K562 (cell line): ENCODE results near the gene PLEKHM3. TPM values are rescaled to one million over a fixed set of nuclear protein-coding genes. Genes with fewer than 3 reads are reported as not detected.

ENCODE experiments used
- BRD4 ChIP-seq: fragments of 200-600 bp; sonication (generic); IDR thresholded peaks from 2 replicates; pipeline ENCODE4 v1.6.1; 2017; ENCODE audit warnings: inconsistent platforms
- HNRNPLL ChIP-seq: fragments of 200-400 bp; formaldehyde crosslinking; IDR thresholded peaks from 2 replicates; pipeline ENCODE4 v1.6.1; 2017; ENCODE audit warnings: low read length, low read depth, mild to moderate bottlenecking; ENCODE audit not compliant: poor library complexity, severe bottlenecking
- KAT7 ChIP-seq: sonication (generic); formaldehyde crosslinking; IDR thresholded peaks from 2 replicates; pipeline ENCODE4 v1.8.0; 2022; ENCODE audit warnings: missing genetic modification reagents, mild to moderate bottlenecking, borderline replicate concordance
- NELFE ChIP-seq: IDR thresholded peaks from 2 replicates; pipeline ENCODE4 v1.6.1; 2011; ENCODE audit warnings: mild to moderate bottlenecking; ENCODE audit not compliant: insufficient read depth, insufficient read length
- NR1H2 ChIP-seq: sonication (generic); formaldehyde crosslinking; IDR thresholded peaks from 2 replicates; pipeline ENCODE4 v1.4.0; 2020; ENCODE audit warnings: mild to moderate bottlenecking, missing genetic modification reagents
- NR2C2 ChIP-seq, 2 experiments: fragments of 200-800 bp in 1 of 2; sonication (Bioruptor generic) in 1 of 2; sonication (generic) in 1 of 2; formaldehyde crosslinking in 1 of 2; IDR thresholded peaks; 2 replicates each; pipeline versions ENCODE4 v1.6.1 to v1.8.0; 2016 to 2022; ENCODE audit warnings: mild to moderate bottlenecking in 1 of 2, missing compliant biosample characterization in 1 of 2, missing genetic modification characterization in 1 of 2, missing genetic modification reagents in 1 of 2
- OTX1 ChIP-seq: fragments of 450-650 bp; formaldehyde crosslinking; IDR thresholded peaks from 2 replicates; pipeline ENCODE4 v1.4.0; 2022; ENCODE audit warnings: mild to moderate bottlenecking
- RAD51 ChIP-seq: fragments of 450-650 bp; IDR thresholded peaks from 2 replicates; pipeline ENCODE4 v1.7.1; 2016; ENCODE audit warnings: low read depth, mild to moderate bottlenecking, borderline replicate concordance
- RBBP5 ChIP-seq: fragments of 200-600 bp; sonication (generic); IDR thresholded peaks from 2 replicates; pipeline ENCODE4 v1.6.1; 2012; ENCODE audit warnings: borderline replicate concordance, mild to moderate bottlenecking, low read length, control low read depth, inconsistent platforms; ENCODE audit not compliant: insufficient read depth, poor library complexity, severe bottlenecking
- RBM15 ChIP-seq: fragments of 200-400 bp; formaldehyde crosslinking; IDR thresholded peaks from 2 replicates; pipeline ENCODE4 v1.6.1; 2018; ENCODE audit warnings: mild to moderate bottlenecking, low read length, moderate library complexity; ENCODE audit not compliant: insufficient read depth
- RBM25 ChIP-seq: fragments of 200-400 bp; formaldehyde crosslinking; IDR thresholded peaks from 2 replicates; pipeline ENCODE4 v1.6.1; 2018; ENCODE audit warnings: low read length, low read depth, moderate library complexity; ENCODE audit not compliant: severe bottlenecking
- SMAD4 ChIP-seq: fragments of 250-450 bp; sonication (Bioruptor Pico); conservative IDR thresholded peaks from 2 replicates; pipeline ENCODE4 v1.8.0; 2021; ENCODE audit warnings: inconsistent platforms, mild to moderate bottlenecking, moderate library complexity
- TCF15 ChIP-seq: fragments of 250-450 bp; sonication (Bioruptor Pico); IDR thresholded peaks from 2 replicates; pipeline ENCODE4 v1.8.0; 2022; ENCODE audit warnings: moderate library complexity, mild to moderate bottlenecking, inconsistent platforms
- TEAD4 ChIP-seq, 2 experiments: sonication (generic) in 1 of 2; formaldehyde crosslinking in 1 of 2; IDR thresholded peaks; 2 replicates each; pipeline versions ENCODE4 v1.6.1 to v1.8.0; 2012 to 2022; ENCODE audit warnings: borderline replicate concordance in 1 of 2, inconsistent platforms in 1 of 2, low read length in 1 of 2, mild to moderate bottlenecking in 1 of 2, missing genetic modification reagents in 1 of 2
- TFAM ChIP-seq: fragments of 250-450 bp; sonication (Bioruptor Pico); conservative IDR thresholded peaks from 2 replicates; pipeline ENCODE4 v1.5.0; 2021; ENCODE audit warnings: mild to moderate bottlenecking, moderate library complexity
- USF1 ChIP-seq: sonication (generic); formaldehyde crosslinking; IDR thresholded peaks from 2 replicates; pipeline ENCODE4 v1.9.0; 2022; ENCODE audit warnings: mild to moderate bottlenecking, missing genetic modification reagents
- ZBTB2 ChIP-seq: fragments of 450-650 bp; IDR thresholded peaks from 2 replicates; pipeline ENCODE4 v1.6.1; 2016; ENCODE audit warnings: antibody characterized with exemption
- ZKSCAN3 ChIP-seq: fragments of 250-450 bp; sonication (Bioruptor Pico); IDR thresholded peaks from 2 replicates; pipeline ENCODE4 v1.4.0; 2020
- ZNF212 ChIP-seq: fragments of 450-650 bp; formaldehyde crosslinking; IDR thresholded peaks from 2 replicates; pipeline ENCODE4 v1.4.0; 2020; ENCODE audit warnings: mild to moderate bottlenecking
- ZNF507 ChIP-seq: conservative IDR thresholded peaks from 2 replicates; pipeline ENCODE4 v1.6.1; 2017; ENCODE audit warnings: missing genetic modification characterization, missing compliant biosample characterization
- ZNF551 ChIP-seq: fragments of 250-450 bp; sonication (Bioruptor Pico); IDR thresholded peaks from 2 replicates; pipeline ENCODE4 v1.5.0; 2021; ENCODE audit warnings: mild to moderate bottlenecking, moderate library complexity
- ZNF583 ChIP-seq: fragments of 250-450 bp; sonication (Bioruptor Pico); IDR thresholded peaks from 2 replicates; pipeline ENCODE4 v1.4.0; 2020
- ZNF668 ChIP-seq: fragments of 250-450 bp; sonication (Bioruptor Pico); IDR thresholded peaks from 2 replicates; pipeline ENCODE4 v1.8.0; 2022; ENCODE audit warnings: mild to moderate bottlenecking, inconsistent platforms
- polyA plus RNA-seq, 8 experiments: library from polyadenylated mRNA; depleted of rRNA in 4 of 8; stranded (reverse) in 5 of 8; unstranded in 3 of 8; fragments of >200 nt; fragmentation: Nextera tagmentation in 2 of 8; fragmentation: Illumina TruSeq in 1 of 8; extraction: Ambion mirVana in 2 of 8; extraction: Trizol in 1 of 8; gene quantifications; 2 replicates each; pipeline versions ENCODE4 v1.2.1 to v1.2.3, GENCODE V29; 2011 to 2014; ENCODE audit warnings: inconsistent platforms in 1 of 8, missing spikeins in 1 of 8
- total RNA-seq, 7 experiments: library from RNA; depleted of rRNA in 6 of 7; stranded (reverse); fragments of >200 nt in 6 of 7; fragmentation: Illumina TruSeq in 2 of 7; extraction: Trizol in 2 of 7; gene quantifications; 2 replicates each; pipeline versions ENCODE4 v1.2.1 to v1.2.3, GENCODE V29; 2011 to 2021; ENCODE audit warnings: low replicate concordance in 1 of 7
- TF ChIP-seq, protein P1 (sequence below): fragments of 250-450 bp; sonication (Bioruptor Pico); IDR thresholded peaks from 2 replicates; pipeline ENCODE4 v1.4.0; 2020; ENCODE audit warnings: borderline replicate concordance

Gene PLEKHM3
- total and polyA plus RNA-seq, 9 of the 15 experiments (the other 6 are each of a cell fraction or from before 2014, with no cell fraction given): 0.24 to 1.6 (median 1.0) TPM

GRCh38 chr2:208025037-208025813 lies at the start of gene PLEKHM3 (continued):
- no peak for TF ChIP-seq TCF15 (CRISPR knock-in tag)
- TF ChIP-seq SMAD4: peak; percentile 69; the same call in 1 of the 2 replicates
- no peak for TF ChIP-seq ZNF212 (CRISPR knock-in tag)
- no peak for TF ChIP-seq ZNF551 (CRISPR knock-in tag)
- no peak for TF ChIP-seq RBM15
- peak; percentile 24; the same call in 1 of the 2 replicates for TF ChIP-seq TEAD4 (IDR thresholded peaks at IDR 0.05; ENCODE audit: low read length)
- TF ChIP-seq TEAD4 (CRISPR knock-in tag; IDR thresholded peaks at IDR 0.05; ENCODE audit: borderline replicate concordance): no peak
- TF ChIP-seq OTX1: no peak
- TF ChIP-seq RBM25: no peak
- TF ChIP-seq USF1 (CRISPR knock-in tag): no peak
- TF ChIP-seq KAT7 (CRISPR knock-in tag): no peak; the same call in 1 of the 2 replicates
- 0 out of 2 replicates have a peak, but pooled peaks have one; percentile 38 for TF ChIP-seq NR2C2 (CRISPR knock-in tag; IDR thresholded peaks at IDR 0.05)
- peak; percentile 56 for TF ChIP-seq NR2C2 (tag; IDR thresholded peaks at IDR 0.05)
- no peak for TF ChIP-seq ZBTB2
- TF ChIP-seq RAD51: no peak
- no peak for TF ChIP-seq NELFE
- no peak for TF ChIP-seq ZKSCAN3 (CRISPR knock-in tag)
- TF ChIP-seq ZNF668 (CRISPR knock-in tag): no peak
- no peak for TF ChIP-seq BRD4
- TF ChIP-seq ZNF507 (tag): no peak
- peak; percentile 84 for TF ChIP-seq RBBP5
- no peak for TF ChIP-seq NR1H2 (CRISPR knock-in tag)
- TF ChIP-seq ZNF583 (CRISPR knock-in tag): no peak
- no peak for TF ChIP-seq HNRNPLL
- TF ChIP-seq TFAM (CRISPR knock-in tag): no peak
- TF ChIP-seq, protein P1, sequence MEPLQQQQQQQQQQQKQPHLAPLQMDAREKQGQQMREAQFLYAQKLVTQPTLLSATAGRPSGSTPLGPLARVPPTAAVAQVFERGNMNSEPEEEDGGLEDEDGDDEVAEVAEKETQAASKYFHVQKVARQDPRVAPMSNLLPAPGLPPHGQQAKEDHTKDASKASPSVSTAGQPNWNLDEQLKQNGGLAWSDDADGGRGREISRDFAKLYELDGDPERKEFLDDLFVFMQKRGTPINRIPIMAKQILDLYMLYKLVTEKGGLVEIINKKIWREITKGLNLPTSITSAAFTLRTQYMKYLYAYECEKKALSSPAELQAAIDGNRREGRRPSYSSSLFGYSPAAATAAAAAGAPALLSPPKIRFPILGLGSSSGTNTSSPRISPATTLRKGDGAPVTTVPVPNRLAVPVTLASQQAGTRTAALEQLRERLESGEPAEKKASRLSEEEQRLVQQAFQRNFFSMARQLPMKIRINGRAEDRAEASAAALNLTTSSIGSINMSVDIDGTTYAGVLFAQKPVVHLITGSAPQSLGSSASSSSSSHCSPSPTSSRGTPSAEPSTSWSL (CRISPR knock-in tag): no peak
